PC-9 (cell line): ENCODE results near the gene CACNA1B.

Experiments used
- CTCF ChIP-seq: fragments of 200-600 bp; sonication (generic); conservative IDR thresholded peaks from 2 replicates; pipeline ENCODE4 v1.6.1; 2017; ENCODE audit warnings: mixed run types, antibody characterized with exemption, mild to moderate bottlenecking, moderate library complexity
- EZH2 ChIP-seq: fragments of 200-600 bp; sonication (generic); IDR thresholded peaks from 2 replicates; pipeline ENCODE4 v1.8.0; 2017; ENCODE audit warnings: antibody characterized with exemption, low read depth

GRCh38 chr9:137834846-137835546, 42.6 kb upstream of the CACNA1B start:
- TF ChIP-seq EZH2 (no peak), CTCF (no peak)
